Skeletal muscle satellite cell (primary cell): ENCODE measurements around the gene RIMKLA.

Experiments
- H3K27me3 ChIP-seq: 2 replicates; pipeline ENCODE4 v1.7.0; 2013; ENCODE audit warnings: low read length; ENCODE audit not compliant: control insufficient read depth, insufficient read depth
- H3K36me3 ChIP-seq: 2 replicates; pipeline ENCODE4 v1.7.0; 2013; ENCODE audit warnings: mild to moderate bottlenecking, control low read depth, low read length; ENCODE audit not compliant: insufficient read depth
- H3K4me1 ChIP-seq: 2 replicates; pipeline ENCODE4 v1.7.0; 2013; ENCODE audit warnings: low read length; ENCODE audit not compliant: control insufficient read depth, insufficient read depth
- H3K4me2 ChIP-seq: 2 replicates; pipeline ENCODE4 v1.7.0; 2013; ENCODE audit warnings: mild to moderate bottlenecking, low read length
- H3K4me3 ChIP-seq: 2 replicates; pipeline ENCODE4 v1.7.0; 2013; ENCODE audit warnings: low read length
- H3K9ac ChIP-seq: 2 replicates; pipeline ENCODE4 v1.7.0; 2013; ENCODE audit warnings: mild to moderate bottlenecking, low read depth, low read length, moderate library complexity
- H3K9me3 ChIP-seq: replicated peaks from 2 replicates; pipeline ENCODE4 v1.7.0; 2013; ENCODE audit warnings: mild to moderate bottlenecking, control low read depth, low read length

Gene RIMKLA

GRCh38 chr1:42348498-42348897 lies 32.1 kb upstream of the RIMKLA start:
- Histone ChIP-seq H3K4me1 (no peaks in the 10 kb centered on the region), H3K4me2 (no peak overlapping the region)

GRCh38 chr1:42350086-42350485 lies 30.5 kb upstream of the RIMKLA start:
- no peak overlapping the region for H3K4me3 ChIP-seq
- no peaks in the 10 kb centered on the region for H3K36me3 ChIP-seq
- no peak overlapping the region for H3K4me2 ChIP-seq
- no peak overlapping the region for H3K9ac ChIP-seq
- no peaks in the 10 kb centered on the region for H3K4me1 ChIP-seq
- peaks cover 19% of the 10 kb centered on the region for H3K27me3 ChIP-seq
- no peaks in the 10 kb centered on the region for H3K9me3 ChIP-seq

More at GRCh38 chr1:42348498-42348897, 32.1 kb upstream of the RIMKLA start:
- Histone ChIP-seq H3K9me3 (no peaks in the 10 kb centered on the region), H3K27me3 (peaks cover 18% of the 10 kb centered on the region), H3K9ac (no peak overlapping the region), H3K4me3 (no peak overlapping the region), H3K36me3 (no peaks in the 10 kb centered on the region)

- H3K4me2 ChIP-seq, result no peak overlapping the region
- H3K4me1 ChIP-seq, result no peaks in the 10 kb centered on the region
- H3K9ac ChIP-seq, result no peak overlapping the region
- H3K36me3 ChIP-seq, result no peaks in the 10 kb centered on the region
- no peaks in the 10 kb centered on the region for H3K9me3 ChIP-seq
- H3K4me3 ChIP-seq, result no peak overlapping the region
- H3K27me3 ChIP-seq, result peaks cover 12% of the 10 kb centered on the region
These were observed 21.8 kb upstream of the RIMKLA start for GRCh38 chr1:42358791-42359190.

- no peaks in the 10 kb centered on the region for H3K36me3 ChIP-seq
- no peak overlapping the region for H3K9ac ChIP-seq
- peaks cover 14% of the 10 kb centered on the region for H3K27me3 ChIP-seq
- no peaks in the 10 kb centered on the region for H3K9me3 ChIP-seq
- no peaks in the 10 kb centered on the region for H3K4me1 ChIP-seq
- no peak overlapping the region for H3K4me2 ChIP-seq
- no peak overlapping the region for H3K4me3 ChIP-seq
These were observed 21.1 kb upstream of the RIMKLA start for GRCh38 chr1:42359466-42359865.

- H3K9me3 ChIP-seq, result no peaks in the 10 kb centered on the region
- peaks cover 9% of the 10 kb centered on the region for H3K27me3 ChIP-seq
- no peak overlapping the region for H3K9ac ChIP-seq
- H3K4me2 ChIP-seq, result no peak overlapping the region
- H3K4me3 ChIP-seq, result no peak overlapping the region
- no peaks in the 10 kb centered on the region for H3K36me3 ChIP-seq
- H3K4me1 ChIP-seq, result no peaks in the 10 kb centered on the region
These were observed 16.5 kb upstream of the RIMKLA start for GRCh38 chr1:42364089-42364488.

- no peaks in the 10 kb centered on the region for H3K36me3 ChIP-seq
- no peaks in the 10 kb centered on the region for H3K9me3 ChIP-seq
- peaks cover 13% of the 10 kb centered on the region for H3K27me3 ChIP-seq
- no peaks in the 10 kb centered on the region for H3K4me1 ChIP-seq
- no peak overlapping the region for H3K4me2 ChIP-seq
- no peak overlapping the region for H3K9ac ChIP-seq
- H3K4me3 ChIP-seq, result no peak overlapping the region
These were observed 16.1 kb upstream of the RIMKLA start for GRCh38 chr1:42364542-42364941.

GRCh38 chr1:42365118-42365517 lies 15.5 kb upstream of the RIMKLA start:
- Histone ChIP-seq H3K9me3 (no peaks in the 10 kb centered on the region), H3K4me3 (no peak overlapping the region), H3K9ac (no peak overlapping the region), H3K4me1 (no peaks in the 10 kb centered on the region), H3K4me2 (no peak overlapping the region), H3K27me3 (peaks cover 18% of the 10 kb centered on the region), H3K36me3 (no peaks in the 10 kb centered on the region)

GRCh38 chr1:42368096-42368795 lies 12.3 kb upstream of the RIMKLA start:
- no peaks in the 10 kb centered on the region for H3K4me1 ChIP-seq
- H3K27me3 ChIP-seq, result peaks cover 15% of the 10 kb centered on the region
- H3K9me3 ChIP-seq, result no peaks in the 10 kb centered on the region
- no peaks in the 10 kb centered on the region for H3K36me3 ChIP-seq
- H3K9ac ChIP-seq, result no peak overlapping the region
- no peak overlapping the region for H3K4me3 ChIP-seq
- H3K4me2 ChIP-seq, result no peak overlapping the region

- Histone ChIP-seq H3K4me3 (no peak overlapping the region), H3K9ac (no peak overlapping the region), H3K27me3 (peaks cover 12% of the 10 kb centered on the region), H3K9me3 (no peaks in the 10 kb centered on the region), H3K4me2 (no peak overlapping the region), H3K4me1 (no peaks in the 10 kb centered on the region), H3K36me3 (no peaks in the 10 kb centered on the region)
These were observed 11.1 kb upstream of the RIMKLA start for GRCh38 chr1:42369471-42369870.

GRCh38 chr1:42370876-42371549 lies 9.6 kb upstream of the RIMKLA start:
- no peak overlapping the region for H3K4me3 ChIP-seq
- no peak overlapping the region for H3K4me2 ChIP-seq
- H3K27me3 ChIP-seq, result peaks cover 12% of the 10 kb centered on the region
- H3K4me1 ChIP-seq, result no peaks in the 10 kb centered on the region
- no peaks in the 10 kb centered on the region for H3K36me3 ChIP-seq
- H3K9me3 ChIP-seq, result no peaks in the 10 kb centered on the region
- no peak overlapping the region for H3K9ac ChIP-seq

GRCh38 chr1:42372796-42373195 lies 7.8 kb upstream of the RIMKLA start:
- H3K9ac ChIP-seq, result no peak overlapping the region
- H3K4me1 ChIP-seq, result no peaks in the 10 kb centered on the region
- no peaks in the 10 kb centered on the region for H3K9me3 ChIP-seq
- H3K4me3 ChIP-seq, result no peak overlapping the region
- no peaks in the 10 kb centered on the region for H3K36me3 ChIP-seq
- peaks cover 12% of the 10 kb centered on the region for H3K27me3 ChIP-seq
- no peak overlapping the region for H3K4me2 ChIP-seq
